Neutrophil (primary cell): Measurements from ENCODE around the gene UBE2J2.

Experiments
- H3K27ac ChIP-seq: fragments of 200-600 bp; sonication (generic); 2 replicates; pipeline ENCODE4 v1.5.1; 2016; ENCODE audit warnings: mild to moderate bottlenecking, moderate library complexity
- H3K27me3 ChIP-seq: fragments of 200-600 bp; sonication (generic); 2 replicates; pipeline ENCODE4 v1.6.0; 2016; ENCODE audit warnings: mild to moderate bottlenecking
- H3K36me3 ChIP-seq: fragments of 200-600 bp; sonication (generic); 2 replicates; pipeline ENCODE4 v1.5.1; 2017
- H3K4me1 ChIP-seq, 2 experiments: fragments of 200-600 bp in 1 of 2; sonication (generic) in 1 of 2; 1 replicate in 1 of 2; 2 replicates in 1 of 2; pipeline versions ENCODE4 v1.5.1 to v1.6.1; 2013 to 2016; ENCODE audit warnings: low read depth in 1 of 2, low read length in 1 of 2, mild to moderate bottlenecking in 1 of 2, moderate library complexity in 1 of 2; ENCODE audit not compliant: control insufficient read depth in 1 of 2, insufficient read depth in 1 of 2
- H3K4me3 ChIP-seq, 2 experiments: fragments of 200-600 bp in 1 of 2; sonication (generic) in 1 of 2; 1 replicate in 1 of 2; 2 replicates in 1 of 2; pipeline ENCODE4 v1.5.1; 2013 to 2016; ENCODE audit warnings: low read depth in 1 of 2, low read length in 1 of 2, mild to moderate bottlenecking in 1 of 2, moderate library complexity in 1 of 2
- H3K9me3 ChIP-seq: fragments of 200-600 bp; sonication (generic); 2 replicates; pipeline ENCODE4 v1.5.1; 2016
- TF ChIP-seq, protein P1 (sequence below): fragments of 200-600 bp; sonication (generic); IDR thresholded peaks from 2 replicates; pipeline ENCODE4 v1.5.1; 2016; ENCODE audit warnings: antibody characterized with exemption

UBE2J2 gene

DNA sequence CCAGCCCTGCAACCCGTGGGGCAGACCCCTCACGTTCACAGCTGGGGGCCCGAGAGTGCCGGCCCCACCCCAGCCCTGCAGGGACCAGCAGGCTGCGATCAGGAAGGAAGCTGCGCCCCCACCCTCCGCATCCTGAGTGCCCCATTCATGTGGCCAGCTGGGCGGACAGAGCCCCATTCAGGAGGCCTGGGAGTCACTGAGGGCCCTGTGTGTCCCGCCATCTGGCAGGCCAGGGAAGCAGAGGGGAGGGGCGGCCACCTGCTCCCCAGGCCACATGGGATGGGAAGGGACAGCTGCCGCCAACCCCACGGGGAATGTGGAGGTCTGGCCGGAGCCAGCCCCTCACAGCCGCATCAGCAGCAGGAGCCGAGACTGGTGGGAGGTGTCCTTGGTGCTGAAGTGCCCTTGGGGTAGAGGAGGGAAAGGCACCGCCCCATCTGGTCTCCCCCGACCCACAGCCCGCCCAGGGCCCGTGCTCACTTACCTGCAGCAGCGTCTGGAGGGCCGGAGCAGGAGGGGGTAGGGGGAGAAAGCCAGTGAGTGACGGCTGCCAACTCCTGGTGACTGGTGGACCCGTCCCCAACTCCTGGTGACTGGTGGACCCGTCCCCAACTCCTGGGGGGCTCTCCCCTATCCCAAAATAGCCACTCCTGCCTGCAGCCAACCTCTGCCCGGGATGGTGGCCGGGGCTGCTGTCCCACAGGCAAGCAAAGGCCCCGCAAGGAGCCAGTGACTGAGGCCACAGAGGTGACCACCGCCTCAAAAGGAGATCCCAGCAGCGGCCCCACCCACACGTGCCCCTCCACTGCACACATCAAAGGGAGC, 25.4 kb upstream of the UBE2J2 start:
- H3K4me3 ChIP-seq, result no peak overlapping the region
- H3K9me3 ChIP-seq, result no peaks in the 10 kb centered on the region
- H3K27me3 ChIP-seq, result no peaks in the 10 kb centered on the region
- TF ChIP-seq, protein P1, sequence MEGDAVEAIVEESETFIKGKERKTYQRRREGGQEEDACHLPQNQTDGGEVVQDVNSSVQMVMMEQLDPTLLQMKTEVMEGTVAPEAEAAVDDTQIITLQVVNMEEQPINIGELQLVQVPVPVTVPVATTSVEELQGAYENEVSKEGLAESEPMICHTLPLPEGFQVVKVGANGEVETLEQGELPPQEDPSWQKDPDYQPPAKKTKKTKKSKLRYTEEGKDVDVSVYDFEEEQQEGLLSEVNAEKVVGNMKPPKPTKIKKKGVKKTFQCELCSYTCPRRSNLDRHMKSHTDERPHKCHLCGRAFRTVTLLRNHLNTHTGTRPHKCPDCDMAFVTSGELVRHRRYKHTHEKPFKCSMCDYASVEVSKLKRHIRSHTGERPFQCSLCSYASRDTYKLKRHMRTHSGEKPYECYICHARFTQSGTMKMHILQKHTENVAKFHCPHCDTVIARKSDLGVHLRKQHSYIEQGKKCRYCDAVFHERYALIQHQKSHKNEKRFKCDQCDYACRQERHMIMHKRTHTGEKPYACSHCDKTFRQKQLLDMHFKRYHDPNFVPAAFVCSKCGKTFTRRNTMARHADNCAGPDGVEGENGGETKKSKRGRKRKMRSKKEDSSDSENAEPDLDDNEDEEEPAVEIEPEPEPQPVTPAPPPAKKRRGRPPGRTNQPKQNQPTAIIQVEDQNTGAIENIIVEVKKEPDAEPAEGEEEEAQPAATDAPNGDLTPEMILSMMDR, result no peak
- H3K36me3 ChIP-seq, result peaks cover 35% of the 10 kb centered on the region
- H3K4me1 ChIP-seq, result no peaks in the 10 kb centered on the region
- no peak overlapping the region for H3K27ac ChIP-seq

GRCh38 chr1:1297802-1298424, 24.3 kb upstream of the UBE2J2 start:
- Histone ChIP-seq H3K36me3 (peaks cover 44% of the 10 kb centered on the region), H3K4me3 (no peak overlapping the region), H3K4me1 (no peaks in the 10 kb centered on the region), H3K27ac (no peak overlapping the region), H3K27me3 (no peaks in the 10 kb centered on the region), H3K9me3 (no peaks in the 10 kb centered on the region)
- TF ChIP-seq, protein P1, result no peak

- Histone ChIP-seq H3K27ac (no peak overlapping the region), H3K27me3 (no peaks in the 10 kb centered on the region), H3K36me3 (peaks cover 45% of the 10 kb centered on the region), H3K9me3 (no peaks in the 10 kb centered on the region), H3K4me1 (no peaks in the 10 kb centered on the region), H3K4me3 (no peak overlapping the region)
- TF ChIP-seq, protein P1, result no peak
These were observed 22.7 kb upstream of the UBE2J2 start for GRCh38 chr1:1296070-1297061.

DNA sequence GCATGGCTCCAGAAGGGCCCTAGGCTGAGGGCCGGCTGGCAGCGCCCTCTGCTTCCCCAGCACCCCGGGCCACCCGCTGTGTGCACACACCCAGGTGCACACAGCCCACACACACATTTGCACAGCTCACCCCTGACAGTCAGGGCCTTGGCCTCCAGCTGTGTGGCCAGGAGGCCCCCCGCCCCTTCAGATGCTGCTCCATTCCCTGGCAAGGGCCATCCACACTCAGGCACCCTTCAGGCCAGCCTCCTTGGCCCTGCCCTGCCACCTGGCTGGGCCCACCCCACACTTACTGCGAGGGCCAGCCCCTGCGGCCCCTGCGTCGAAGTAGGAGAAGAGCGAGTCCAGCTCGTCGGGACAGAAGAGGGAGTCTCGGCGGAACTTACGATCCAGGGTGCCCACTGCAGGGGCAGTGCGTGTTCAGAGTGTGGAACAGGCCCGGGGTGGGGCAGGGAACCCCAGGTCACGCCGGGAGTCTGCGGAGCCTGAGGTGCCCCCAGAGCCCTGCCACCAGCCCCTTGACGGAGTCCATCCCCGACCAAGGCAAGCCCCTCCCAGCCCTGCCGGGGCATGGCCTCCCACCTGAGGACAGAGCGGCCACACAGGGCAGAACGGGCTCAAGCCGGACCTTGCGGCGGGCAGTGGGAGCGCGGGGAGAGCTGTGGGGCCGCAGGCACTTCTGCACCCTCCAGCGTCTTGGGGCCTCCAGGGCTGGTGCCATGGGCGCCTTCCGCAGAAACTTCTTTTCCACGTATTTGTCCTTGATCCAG, 21.7 kb upstream of the UBE2J2 start:
- Histone ChIP-seq H3K36me3 (peaks cover 45% of the 10 kb centered on the region), H3K4me3 (no peak overlapping the region), H3K27ac (no peak overlapping the region), H3K9me3 (no peaks in the 10 kb centered on the region), H3K27me3 (no peaks in the 10 kb centered on the region), H3K4me1 (no peaks in the 10 kb centered on the region)
- TF ChIP-seq, protein P1, result no peak
